LHCN-M2 (cell line): ENCODE data around the gene SMPDL3A. TPM values are rescaled to one million over a fixed set of nuclear protein-coding genes. Genes with fewer than 3 reads are reported as not detected.
A peak's percentile ranks its signal among the peaks of the same experiment; 100 is the strongest.

Source experiments
- DNase-seq: peaks from one replicate; pipeline ENCODE4 v3.0.0-alpha.2; 2012; ENCODE audit warnings: low read depth
- total RNA-seq: library from RNA; depleted of rRNA; stranded (reverse); fragments of >200 nt; gene quantifications from 2 replicates; pipeline ENCODE4 v1.2.3, GENCODE V29; 2014

The SMPDL3A gene
- total RNA-seq, 1 experiment from 2014 or later: 13.4 TPM

GRCh38 chr6:122775975-122776374, 13.1 kb upstream of the SMPDL3A start:
- no peak for DNase-seq

- no peak for DNase-seq
Measured at GRCh38 chr6:122778302-122778701, 10.8 kb upstream of the SMPDL3A start.

GRCh38 chr6:122778985-122779661, 9.9 kb upstream of the SMPDL3A start:
- DNase-seq: no peak

- DNase-seq: no peak
Measured at GRCh38 chr6:122779667-122780066, 9.4 kb upstream of the SMPDL3A start, which contains the start of gene FABP7. FABP7 (plus strand) TSS chr6:122779716; CDS start chr6:122779795, 79 bp downstream.

- no peak for DNase-seq
Measured at GRCh38 chr6:122780114-122780513, 8.9 kb upstream of the SMPDL3A start.

- DNase-seq: no peak
Measured at GRCh38 chr6:122781716-122782115, 7.3 kb upstream of the SMPDL3A start.

GRCh38 chr6:122783401-122783800, 5.7 kb upstream of the SMPDL3A start:
- DNase-seq: no peak

GRCh38 chr6:122785891-122786290, 3.2 kb upstream of the SMPDL3A start:
- DNase-seq: no peak

- no peak for DNase-seq
Measured at GRCh38 chr6:122787721-122788120, 1.3 kb upstream of the SMPDL3A start.

- DNase-seq: no peak
Measured at GRCh38 chr6:122788208-122788607, 850 bp upstream of the SMPDL3A start.

GRCh38 chr6:122788663-122789181, 336 bp upstream of the SMPDL3A start:
- DNase-seq: no peak

GRCh38 chr6:122790028-122790422, 967 bp downstream of the SMPDL3A start:
- no peak for DNase-seq

- no peak for DNase-seq
Measured at GRCh38 chr6:122790423-122791309, 1.6 kb downstream of the SMPDL3A start.

GRCh38 chr6:122791310-122791679, 2.2 kb downstream of the SMPDL3A start:
- DNase-seq: no peak

GRCh38 chr6:122792766-122793165, 3.7 kb downstream of the SMPDL3A start:
- DNase-seq: no peak

GRCh38 chr6:122797537-122797936, 8.5 kb downstream of the SMPDL3A start:
- DNase-seq: no peak

GRCh38 chr6:122798099-122798641, 9.1 kb downstream of the SMPDL3A start:
- peak; percentile 92 for DNase-seq

GRCh38 chr6:122799140-122799745, 10.2 kb downstream of the SMPDL3A start:
- no peak for DNase-seq

- DNase-seq: peak; percentile 59
Measured at GRCh38 chr6:122799916-122800686, 11.0 kb downstream of the SMPDL3A start.

GRCh38 chr6:122800906-122801305, 11.8 kb downstream of the SMPDL3A start:
- no peak for DNase-seq

GRCh38 chr6:122801397-122801796, 12.3 kb downstream of the SMPDL3A start:
- DNase-seq: no peak
